Heart left ventricle (tissue), 13 donors: ENCODE measurements around the gene SYT9.

Experiments used
- CTCF ChIP-seq, 12 donors: fragments of 200-600 bp; sonication (generic) in 4 of 12; IDR thresholded peaks; one replicate each; pipeline versions ENCODE4 v1.5.0 to v1.8.0; 2018 to 2022; ENCODE audit warnings: antibody characterized with exemption in 12 of 12, mild to moderate bottlenecking in 5 of 12
- POLR2A ChIP-seq, 2 donors: fragments of 450-650 bp; IDR thresholded peaks; one replicate each; pipeline ENCODE4 v1.6.1; 2017; ENCODE audit warnings: antibody characterized with exemption in 2 of 2, mild to moderate bottlenecking in 2 of 2, moderate library complexity in 2 of 2
- donor health status: ischemic (EF 13 %, LVEDD 7.1; RV severe dilation, severe dysfunction).
- donor health status: DM: no; HTN: yes; CAD: no.
- donor health status: DM: no; HTN: no; CAD: no.
- donor health status: ischemic (EF 25% LVEDD 6.9; RV normal size, moderate dysfunction).
- donor health status: ischemic (EF 25% LVEDD 5.7; RV mildly dilated, moderate dysfunction).
- donor health status: ischemic (EF 35%, LVEDD 5.7; RV mildly dilated, moderate dysfunction).
- donor health status: nonischemic (EF 11% LVEDD 7.7; RV severe dilation, severe dysfunction).
- donor health status: DM: yes; HTN: yes; CAD: no.
- donor health status: PGD.
- donor health status: ischemic (EF 29% LVEDD 5.4; RV normal size, mild dysfunction).
- donor health status: nonischemic (EF 23%, LVEDD 6.1; RV moderate dilation, normal function).

GRCh38 chr11:7487360-7487759, 235.7 kb downstream of the SYT9 start:
- TF ChIP-seq CTCF (IDR thresholded peaks at IDR 0.05) (no peak), POLR2A (IDR thresholded peaks at IDR 0.05) (no peak)
